ENCODE data around the gene HDAC4. TPM values are rescaled to one million over a fixed set of nuclear protein-coding genes. Genes with fewer than 3 reads are reported as not detected.

Gene HDAC4
- total and polyA plus RNA-seq, 2 of the 4 experiments (the other 2 are of a cell fraction) = 4.1 to 7.2 TPM

GRCh38 chr2:239177325-239177724 lies 223.5 kb downstream of the HDAC4 start:
- Histone ChIP-seq H2BK15ac (ENCODE audit: low read depth, low read length) (no peak overlapping the region), H3K23ac (ENCODE audit: low read depth, low read length) (no peak overlapping the region), H2BK20ac (ENCODE audit: low read depth, low read length) (no peak overlapping the region), H3K4ac (ENCODE audit: low read depth, low read length) (no peak overlapping the region), H3K4me3 (ENCODE audit: insufficient read depth, low read depth, low read length) (no peak overlapping the region), H2BK120ac (ENCODE audit: low read depth, low read length) (no peak overlapping the region), H3K27ac (ENCODE audit: insufficient read depth, low read length) (no peak overlapping the region), H3K4me1 (ENCODE audit: control insufficient read depth, insufficient read depth, low read length) (no peaks in the 10 kb centered on the region), H2BK5ac (ENCODE audit: low read depth, low read length, poor library complexity, severe bottlenecking) (no peak overlapping the region), H3K79me1 (ENCODE audit: low read depth in 1 of 2, low read length in 2 of 2) (no peaks in the 10 kb centered on the region; a peak in 1 of 4 replicates), H3K9me3 (ENCODE audit: control insufficient read depth, insufficient read depth, low read length) (peaks cover 4% of the 10 kb centered on the region; the same call in 1 of the 2 replicates), H2AK9ac (replicated peaks; ENCODE audit: low read depth, low read length, poor library complexity) (no peak overlapping the region), H4K20me1 (ENCODE audit: insufficient read depth, low read length) (no peaks in the 10 kb centered on the region), H3K9ac (ENCODE audit: low read depth, low read length) (no peak overlapping the region), H4K91ac (ENCODE audit: insufficient read depth, low read depth, low read length) (no peak overlapping the region), H3K56ac (ENCODE audit: extremely low read depth, insufficient read depth, low read length) (no peak overlapping the region), H3K27me3 (ENCODE audit: control insufficient read depth, insufficient read depth, low read length) (no peaks in the 10 kb centered on the region), H3K18ac (ENCODE audit: low read depth, low read length) (no peak overlapping the region), H2AFZ (replicated peaks; ENCODE audit: low read length, poor library complexity) (no peak overlapping the region), H3K9me1 (ENCODE audit: insufficient read depth, low read length) (no peaks in the 10 kb centered on the region), H4K8ac (ENCODE audit: low read depth in 2 of 2, low read length in 2 of 2) (no peak overlapping the region), H3K36me3 (ENCODE audit: control insufficient read depth, insufficient read depth, low read length) (peaks cover 46% of the 10 kb centered on the region), H2AK5ac (ENCODE audit: low read depth, low read length) (no peak overlapping the region), H3K14ac (replicated peaks; ENCODE audit: low read depth, low read length) (no peak overlapping the region), H4K5ac (ENCODE audit: low read depth, low read length) (no peak overlapping the region), H3K4me2 (ENCODE audit: low read depth, low read length) (no peak overlapping the region)
- CTCF ChIA-PET = no interaction called here
- DNase-seq (no peak), ATAC-seq (ENCODE audit: low read depth) (no peak)
- WGBS, 2 experiments (ENCODE audit: extremely low coverage in 2 of 2, insufficient read length in 1 of 2) = 100% methylated on average over 1 of the region's 11 CpGs; no CpG with 5 or more reads in 1 of the 2 experiments
- TF ChIP-seq CTCF (conservative IDR thresholded peaks at IDR 0.05; ENCODE audit: low read depth, low read length) = no peak
- TF ChIP-seq USF2 (IDR thresholded peaks at IDR 0.05; ENCODE audit: low read depth, low read length) = no peak
- no peak for TF ChIP-seq RFX5 (IDR thresholded peaks at IDR 0.05; ENCODE audit: low read depth, low read length)
- TF ChIP-seq MAFK (IDR thresholded peaks at IDR 0.05; ENCODE audit: low read depth, low read length) = no peak
- TF ChIP-seq MXI1 (IDR thresholded peaks at IDR 0.05; ENCODE audit: borderline replicate concordance, low read depth, low read length) = no peak
- TF ChIP-seq MAZ (IDR thresholded peaks at IDR 0.05; ENCODE audit: borderline replicate concordance, low read depth, low read length) = no peak
- no peak for TF ChIP-seq FOS (IDR thresholded peaks at IDR 0.05; ENCODE audit: low read depth, low read length)
- TF ChIP-seq CEBPB (IDR thresholded peaks at IDR 0.05; ENCODE audit: low read depth, low read length) = no peak
- TF ChIP-seq POLR2A (IDR thresholded peaks at IDR 0.05; ENCODE audit: low read depth, low read length) = no peak
- no peak for TF ChIP-seq BHLHE40 (IDR thresholded peaks at IDR 0.05; ENCODE audit: low read depth, low read length)
- no peak for TF ChIP-seq RCOR1 (IDR thresholded peaks at IDR 0.05; ENCODE audit: insufficient replicate concordance, low read length)
- in situ Hi-C loops (cut with MboI; ENCODE audit: low sequenced_read_pairs) = no loop called here
- dilution Hi-C loops (cut with HindIII; ENCODE audit: low sequenced_read_pairs, unreplicated experiment) = no loop called here
- POLR2A ChIA-PET (ENCODE audit: unreplicated experiment) = no interaction called here
- intact Hi-C loops (cut with micrococcal nuclease) = no loop called here
- BruUV-seq (replicated peaks) = no TSS peak

Data from IMR-90 (cell line).